ENCODE measurements around the gene CLUH.

GRCh38 chr17:2724784-2725164, 13.2 kb upstream of the CLUH start:
- peak in 3 of 4 experiments; percentile 9 to 42 (median 13) for TF ChIP-seq CTCF (IDR thresholded peaks at IDR 0.05)
- TF ChIP-seq POLR2A (IDR thresholded peaks at IDR 0.05) = no peak
- TF ChIP-seq EP300 (IDR thresholded peaks at IDR 0.05) = no peak

All from gastroesophageal sphincter (tissue), 3 donors.